Memory B cell (primary cell): ENCODE results near the gene BMP7.
"Not testable (repeated sequence)": the region's sequence is repeated elsewhere in the genome, so short reads cannot be mapped to it uniquely, and the experiment has no call there.

Source experiments
- ATAC-seq: fragments of 150-1000 bp; cut with Tn5 transposase; 2 replicates; pipeline ENCODE4 v1.10.0; 2021; ENCODE audit warnings: low read depth, mild to moderate bottlenecking, moderate library complexity
- DNase-seq, 2 donors: peaks; one replicate each; pipeline ENCODE4 v3.0.0; 2022; ENCODE audit warnings: low spot score in 2 of 2
- H3K27ac Mint-ChIP-seq: one replicate; pipeline ENCODE4 v1.8.0; 2022; ENCODE audit warnings: mild to moderate bottlenecking, moderate library complexity, mixed read lengths
- H3K27me3 Mint-ChIP-seq: one replicate; pipeline ENCODE4 v1.8.0; 2022; ENCODE audit warnings: mixed read lengths
- H3K36me3 Mint-ChIP-seq: one replicate; pipeline ENCODE4 v1.8.0; 2022; ENCODE audit warnings: mild to moderate bottlenecking, mixed read lengths
- H3K4me1 Mint-ChIP-seq: one replicate; pipeline ENCODE4 v1.8.0; 2022; ENCODE audit warnings: mixed read lengths
- H3K4me3 Mint-ChIP-seq: one replicate; pipeline ENCODE4 v1.8.0; 2022; ENCODE audit warnings: mild to moderate bottlenecking, moderate library complexity, mixed read lengths
- H3K9me3 Mint-ChIP-seq: one replicate; pipeline ENCODE4 v1.8.0; 2022; ENCODE audit warnings: mixed read lengths

BMP7 gene

GRCh38 chr20:57203986-57204385, 62.5 kb downstream of the BMP7 start:
- Mint-ChIP-seq H3K27me3 (no peaks in the 10 kb centered on the region), H3K36me3 (no peaks in the 10 kb centered on the region), H3K27ac (no peak overlapping the region), H3K4me1 (no peaks in the 10 kb centered on the region), H3K9me3 (peaks cover 6% of the 10 kb centered on the region), H3K4me3 (no peak overlapping the region)
- no peak for ATAC-seq
- DNase-seq = no peak

DNA sequence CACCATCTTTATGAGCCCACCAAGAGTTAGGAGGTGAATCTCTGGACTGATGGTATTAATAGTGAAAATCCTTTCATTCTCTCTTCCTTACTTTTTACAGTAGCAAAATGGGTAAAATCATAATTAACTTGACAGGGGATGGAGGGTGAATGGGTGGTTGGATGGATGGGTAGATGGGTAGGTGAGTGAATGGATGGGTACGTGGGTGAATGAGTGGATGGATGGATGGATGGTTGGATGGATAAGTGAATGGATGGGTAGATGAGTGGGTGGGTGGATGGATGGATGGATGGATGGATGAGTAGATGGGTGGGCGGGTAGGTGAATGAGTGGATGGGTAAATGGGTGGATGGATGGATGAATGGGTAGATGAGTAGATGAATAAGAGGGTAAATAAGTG, 63.2 kb downstream of the BMP7 start:
- Mint-ChIP-seq H3K4me3 (no peak overlapping the region), H3K36me3 (no peaks in the 10 kb centered on the region), H3K27me3 (peaks cover under 1% of the 10 kb centered on the region), H3K27ac (no peak overlapping the region), H3K4me1 (no peaks in the 10 kb centered on the region), H3K9me3 (peaks cover 6% of the 10 kb centered on the region)
- ATAC-seq (no peak), DNase-seq (no peak)

DNA sequence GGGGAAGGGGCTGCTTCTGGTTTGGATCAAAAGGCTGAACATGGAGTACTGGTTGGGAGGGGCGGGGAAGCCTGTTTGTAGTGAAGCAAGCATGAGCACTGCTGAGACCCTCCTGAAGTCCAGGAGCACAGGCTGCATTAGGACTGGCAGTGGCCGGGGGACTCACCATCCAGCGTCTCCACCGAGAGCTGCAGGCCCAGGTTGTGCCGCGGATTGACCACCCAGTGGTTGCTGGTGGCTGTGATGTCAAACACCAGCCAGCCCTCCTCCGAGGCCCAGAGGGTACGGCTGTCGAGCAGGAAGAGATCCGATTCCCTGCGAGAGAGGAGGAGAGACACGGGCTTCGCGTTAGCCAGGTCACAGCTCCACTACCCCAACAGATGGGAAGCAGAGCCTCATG, 64.1 kb downstream of the BMP7 start:
- peaks cover 3% of the 10 kb centered on the region for H3K27me3 Mint-ChIP-seq
- H3K4me3 Mint-ChIP-seq = no peak overlapping the region
- no peak for ATAC-seq
- DNase-seq = no peak
- no peak overlapping the region for H3K27ac Mint-ChIP-seq
- no peaks in the 10 kb centered on the region for H3K4me1 Mint-ChIP-seq
- H3K9me3 Mint-ChIP-seq = peaks cover 6% of the 10 kb centered on the region
- no peaks in the 10 kb centered on the region for H3K36me3 Mint-ChIP-seq

- no peak overlapping the region for H3K4me3 Mint-ChIP-seq
- H3K4me1 Mint-ChIP-seq = no peaks in the 10 kb centered on the region
- peaks cover 2% of the 10 kb centered on the region for H3K9me3 Mint-ChIP-seq
- no peaks in the 10 kb centered on the region for H3K36me3 Mint-ChIP-seq
- DNase-seq = no peak
- peaks cover 6% of the 10 kb centered on the region for H3K27me3 Mint-ChIP-seq
- ATAC-seq = no peak
- no peak overlapping the region for H3K27ac Mint-ChIP-seq
Observed at GRCh38 chr20:57200882-57201695, 65.4 kb downstream of the BMP7 start.

DNA sequence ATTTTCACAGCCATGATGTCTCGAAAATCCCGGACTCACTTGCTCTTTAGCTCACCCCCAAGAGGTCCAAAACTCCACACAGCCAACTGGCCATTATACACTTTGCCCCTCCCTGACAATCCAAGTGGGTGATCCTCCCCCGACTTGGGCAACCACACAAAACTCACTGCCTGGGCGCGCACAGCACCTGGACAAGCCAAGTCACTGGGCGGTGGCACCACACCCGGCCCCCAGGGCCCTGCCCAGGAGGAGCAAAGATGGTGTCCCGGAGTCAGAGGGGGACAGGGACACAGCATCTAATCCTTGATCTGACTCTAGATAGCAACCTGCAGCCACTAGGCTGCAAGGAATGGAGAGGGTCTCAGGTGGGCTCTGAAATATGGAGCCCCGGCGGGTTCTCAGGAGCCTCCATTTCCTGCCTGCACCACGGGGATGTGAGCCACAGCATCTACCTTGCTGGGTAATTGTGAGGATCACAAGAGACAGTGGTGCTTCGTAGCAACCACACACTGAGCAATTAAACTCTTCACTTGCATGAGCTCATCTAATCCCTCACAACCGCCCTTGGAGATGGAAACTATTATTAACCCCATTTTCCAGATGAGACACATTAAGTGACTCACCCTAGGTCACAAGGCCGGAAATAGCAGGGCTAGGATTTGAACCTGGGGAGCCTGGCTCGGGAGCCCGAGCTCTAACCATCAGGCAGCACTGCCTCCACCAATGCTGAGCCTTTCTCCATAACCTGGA, 66.6 kb downstream of the BMP7 start:
- H3K4me3 Mint-ChIP-seq = no peak overlapping the region
- no peaks in the 10 kb centered on the region for H3K36me3 Mint-ChIP-seq
- DNase-seq (no peak), ATAC-seq (no peak)
- H3K27ac Mint-ChIP-seq = no peak overlapping the region
- no peaks in the 10 kb centered on the region for H3K4me1 Mint-ChIP-seq
- peaks cover 2% of the 10 kb centered on the region for H3K9me3 Mint-ChIP-seq
- H3K27me3 Mint-ChIP-seq = peaks cover 6% of the 10 kb centered on the region

DNA sequence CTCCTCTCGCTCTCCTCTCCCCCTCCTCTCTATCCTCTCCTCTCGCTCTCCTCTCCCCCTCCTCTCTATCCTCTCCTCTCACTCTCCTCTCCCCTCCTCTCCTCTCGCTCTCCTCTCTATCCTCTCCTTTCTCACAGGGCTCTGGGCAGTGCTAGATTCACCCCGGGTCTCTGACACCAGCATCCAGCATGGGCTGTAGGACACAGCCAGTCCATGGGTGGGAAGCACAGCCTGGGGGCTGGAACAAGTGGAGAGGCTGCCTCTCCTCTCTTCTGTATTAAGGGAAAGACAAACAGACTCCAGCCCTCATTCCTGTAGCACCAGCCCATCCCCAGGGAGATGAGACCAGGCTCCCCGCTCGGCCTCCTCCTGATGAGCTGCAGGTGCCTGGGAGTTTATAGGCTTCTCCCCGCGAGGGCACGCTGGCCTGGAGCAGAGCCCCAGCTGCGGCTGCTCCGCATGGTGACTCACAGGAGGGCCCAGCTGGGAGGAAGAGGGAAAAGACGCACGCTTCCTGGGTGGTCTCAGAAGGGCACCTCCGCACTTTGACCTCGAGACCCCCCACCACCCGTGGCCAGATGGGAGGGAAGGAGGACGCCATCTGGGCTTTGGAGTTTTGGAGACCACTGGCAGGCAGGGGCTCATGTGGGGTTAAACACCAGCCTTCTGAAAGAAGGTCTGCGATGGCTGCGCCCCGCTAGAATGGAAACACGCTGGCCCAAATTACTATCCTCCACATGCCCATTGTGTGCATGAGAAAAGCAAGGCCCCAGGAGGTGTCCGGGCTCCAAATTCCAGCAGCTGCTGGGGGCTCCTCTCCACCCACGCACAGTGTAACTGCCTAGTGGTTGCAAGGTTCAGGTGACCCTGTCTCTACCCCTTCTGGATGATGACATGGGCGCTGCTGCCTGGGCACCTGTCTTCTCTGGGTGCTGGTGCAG, 68.0 kb downstream of the BMP7 start:
- peaks cover 2% of the 10 kb centered on the region for H3K9me3 Mint-ChIP-seq
- H3K4me3 Mint-ChIP-seq = no peak overlapping the region
- H3K4me1 Mint-ChIP-seq = no peaks in the 10 kb centered on the region
- H3K36me3 Mint-ChIP-seq = no peaks in the 10 kb centered on the region
- H3K27ac Mint-ChIP-seq = no peak overlapping the region
- DNase-seq (no peak), ATAC-seq (no peak)
- peaks cover 6% of the 10 kb centered on the region for H3K27me3 Mint-ChIP-seq

DNA sequence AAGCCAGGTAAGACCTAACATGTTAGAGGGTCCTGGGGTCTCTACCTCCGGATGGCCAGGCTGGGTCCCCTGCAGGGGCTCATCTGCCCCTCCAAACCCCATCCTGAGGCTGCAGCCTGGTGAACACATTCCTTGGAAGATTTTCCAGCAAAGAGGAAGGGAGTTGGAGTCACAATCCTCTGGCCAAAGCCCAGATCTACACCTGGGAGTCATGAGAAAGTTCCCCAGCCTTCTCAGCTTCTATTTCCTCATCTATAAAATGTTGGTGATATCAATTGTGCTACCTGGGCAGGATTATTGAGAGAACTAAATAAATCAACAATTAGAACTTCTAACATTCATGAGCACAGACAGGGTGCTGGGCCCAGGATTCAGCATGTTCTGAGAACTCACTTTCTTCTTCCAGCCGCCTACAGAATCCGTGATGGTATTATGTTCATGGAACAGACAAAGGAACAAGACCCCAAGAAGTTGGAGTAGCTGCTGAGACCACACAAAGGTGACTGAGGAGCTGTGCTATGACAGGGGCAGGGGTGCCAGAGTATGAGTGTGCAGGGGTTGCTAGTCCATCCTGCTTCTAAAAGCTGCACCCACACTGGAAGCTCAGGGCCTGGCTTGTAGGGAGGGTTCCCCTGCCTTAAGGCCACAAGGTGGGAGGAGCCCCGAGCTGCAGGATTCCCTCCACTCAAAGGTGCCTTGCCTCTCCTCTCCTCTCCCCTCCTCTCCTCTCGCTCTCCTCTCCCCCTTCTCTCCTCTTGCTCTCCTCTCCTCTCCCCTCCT, 68.9 kb downstream of the BMP7 start:
- no peaks in the 10 kb centered on the region for H3K9me3 Mint-ChIP-seq
- no peak for ATAC-seq
- peaks cover 6% of the 10 kb centered on the region for H3K27me3 Mint-ChIP-seq
- no peak overlapping the region for H3K4me3 Mint-ChIP-seq
- DNase-seq = no peak
- no peaks in the 10 kb centered on the region for H3K4me1 Mint-ChIP-seq
- H3K36me3 Mint-ChIP-seq = no peaks in the 10 kb centered on the region
- H3K27ac Mint-ChIP-seq = no peak overlapping the region

- no peak for ATAC-seq
- H3K4me1 Mint-ChIP-seq = no peaks in the 10 kb centered on the region
- H3K27me3 Mint-ChIP-seq = peaks cover 6% of the 10 kb centered on the region
- H3K4me3 Mint-ChIP-seq = no peak overlapping the region
- H3K36me3 Mint-ChIP-seq = no peaks in the 10 kb centered on the region
- H3K27ac Mint-ChIP-seq = no peak overlapping the region
- no peak for DNase-seq
- H3K9me3 Mint-ChIP-seq = no peaks in the 10 kb centered on the region
Observed at GRCh38 chr20:57195469-57196100, 70.9 kb downstream of the BMP7 start.

GRCh38 chr20:57195023-57195422, 71.4 kb downstream of the BMP7 start:
- Mint-ChIP-seq H3K9me3 (peaks cover 1% of the 10 kb centered on the region), H3K4me1 (peaks cover 2% of the 10 kb centered on the region), H3K27me3 (peaks cover 6% of the 10 kb centered on the region), H3K4me3 (no peak overlapping the region), H3K36me3 (no peaks in the 10 kb centered on the region), H3K27ac (no peak overlapping the region)
- DNase-seq = no peak
- no peak for ATAC-seq

DNA sequence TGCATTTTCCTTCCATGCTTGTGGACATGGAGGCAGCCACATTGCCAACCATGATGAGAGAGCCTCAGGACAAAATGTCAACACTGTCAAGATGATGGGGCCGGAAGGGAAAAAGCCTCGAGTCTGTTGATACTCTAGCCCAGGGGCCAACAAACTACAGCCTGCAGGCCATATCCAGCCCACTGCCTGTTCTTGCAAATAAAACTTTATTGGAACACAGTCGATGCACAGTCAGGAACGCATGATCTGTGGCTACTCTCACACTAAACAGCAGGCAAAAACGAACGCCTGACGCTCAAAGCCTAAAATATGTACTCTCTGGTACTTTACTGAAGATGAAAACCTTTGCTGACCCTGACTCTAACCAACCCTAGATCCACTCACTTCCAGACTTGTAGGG, 72.3 kb downstream of the BMP7 start:
- no peak overlapping the region for H3K4me3 Mint-ChIP-seq
- DNase-seq (no peak), ATAC-seq (no peak)
- peaks cover 5% of the 10 kb centered on the region for H3K9me3 Mint-ChIP-seq
- H3K36me3 Mint-ChIP-seq = no peaks in the 10 kb centered on the region
- peaks cover 3% of the 10 kb centered on the region for H3K4me1 Mint-ChIP-seq
- peaks cover 6% of the 10 kb centered on the region for H3K27me3 Mint-ChIP-seq
- H3K27ac Mint-ChIP-seq = no peak overlapping the region

DNA sequence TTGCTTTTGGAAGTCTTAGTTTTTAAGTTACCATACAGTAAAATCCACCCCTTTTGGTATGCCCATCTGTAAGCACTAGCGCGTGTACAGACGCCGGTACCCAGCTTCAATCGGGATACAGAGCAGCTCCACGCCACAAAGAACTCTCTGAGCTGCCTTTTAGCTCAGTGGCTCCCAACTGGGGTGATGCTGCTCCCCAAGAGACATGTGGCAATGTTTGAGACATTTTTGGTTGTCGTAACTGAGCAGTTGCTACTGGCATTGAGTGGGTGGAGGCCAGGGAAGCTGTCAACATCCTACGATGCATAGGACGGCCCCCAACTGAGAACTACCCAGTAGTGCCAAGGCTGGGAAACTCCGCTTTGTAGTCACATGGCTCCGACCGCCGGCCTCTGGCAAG, 73.3 kb downstream of the BMP7 start:
- Mint-ChIP-seq H3K27ac (no peak overlapping the region), H3K36me3 (no peaks in the 10 kb centered on the region), H3K27me3 (peaks cover 4% of the 10 kb centered on the region), H3K4me3 (no peak overlapping the region), H3K4me1 (peaks cover 3% of the 10 kb centered on the region), H3K9me3 (peaks cover 5% of the 10 kb centered on the region)
- no peak for ATAC-seq
- DNase-seq = no peak

DNA sequence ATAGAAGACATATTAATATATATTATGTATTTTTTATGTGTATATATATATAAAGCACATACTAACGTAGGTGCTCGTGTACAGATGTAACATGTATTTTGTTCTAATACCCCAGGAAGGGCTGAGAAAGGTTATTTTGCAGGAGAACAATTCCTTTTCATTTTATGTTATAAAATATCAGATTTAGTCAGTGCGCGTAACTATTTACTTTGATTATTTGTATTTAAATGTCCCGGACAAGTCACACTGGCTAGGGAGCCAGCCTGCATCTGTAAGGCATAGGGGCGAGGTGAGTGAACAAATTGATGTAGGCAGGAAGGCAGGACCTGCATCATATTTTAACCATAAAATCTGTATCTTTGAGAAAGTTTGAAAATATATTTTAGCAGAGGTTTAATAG, 74.1 kb downstream of the BMP7 start:
- Mint-ChIP-seq H3K36me3 (no peaks in the 10 kb centered on the region), H3K4me3 (no peak overlapping the region), H3K4me1 (peaks cover 3% of the 10 kb centered on the region), H3K9me3 (peaks cover 5% of the 10 kb centered on the region), H3K27ac (no peak overlapping the region), H3K27me3 (peaks cover 2% of the 10 kb centered on the region)
- ATAC-seq (no peak), DNase-seq (no peak)

DNA sequence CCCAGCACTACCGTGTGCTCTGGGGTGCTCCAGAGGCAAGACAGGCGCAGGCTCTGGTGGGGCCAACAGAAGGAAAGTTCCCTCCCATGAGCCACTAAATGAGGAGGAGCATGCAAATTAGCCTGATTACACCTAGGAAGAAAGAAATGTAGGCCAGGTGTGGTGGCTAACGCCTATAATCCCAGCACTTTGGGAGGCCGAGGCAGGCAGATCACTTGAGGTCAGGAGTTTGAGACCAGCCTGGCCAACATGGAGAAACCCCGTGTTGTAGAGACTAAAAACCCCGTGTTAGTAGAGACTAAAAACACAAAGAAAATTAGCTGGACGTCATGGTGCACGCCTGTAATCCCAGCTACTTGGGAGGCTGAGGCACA, 75.2 kb downstream of the BMP7 start:
- not testable (repeated sequence) for H3K36me3 Mint-ChIP-seq, DNase-seq, ATAC-seq, H3K27ac Mint-ChIP-seq, H3K4me1 Mint-ChIP-seq, H3K9me3 Mint-ChIP-seq, H3K4me3 Mint-ChIP-seq, H3K27me3 Mint-ChIP-seq
